Stimulated activated CD4-positive, alpha-beta T cell treated with anti-CD3 and anti-CD28 coated beads, Interleukin-4, amount 100 ng/mL, for 4 hours (primary cell): Measurements from ENCODE around the gene RGL1.

Experiments
- DNase-seq, 2 experiments: peaks; one replicate each; pipeline ENCODE4 v3.0.0-alpha.2; 2020

Gene RGL1

GRCh38 chr1:183787704-183788103 is 17.2 kb upstream of the RGL1 start:
- DNase-seq, result no peak

- DNase-seq, result no peak
These were observed 13.6 kb upstream of the RGL1 start for GRCh38 chr1:183791319-183791718.

GRCh38 chr1:183792300-183792699 is 12.6 kb upstream of the RGL1 start:
- no peak for DNase-seq

- DNase-seq, result no peak
These were observed 10.8 kb upstream of the RGL1 start for GRCh38 chr1:183794088-183794487.

- no peak for DNase-seq
These were observed 4.5 kb upstream of the RGL1 start for GRCh38 chr1:183800449-183800848.

GRCh38 chr1:183801649-183802048 is 3.3 kb upstream of the RGL1 start:
- no peak for DNase-seq

GRCh38 chr1:183804387-183804786 is 533 bp upstream of the RGL1 start:
- DNase-seq, result no peak

GRCh38 chr1:183806125-183806524 is 1.2 kb downstream of the RGL1 start:
- no peak for DNase-seq

- DNase-seq, result no peak
These were observed 1.8 kb downstream of the RGL1 start for GRCh38 chr1:183806675-183807074.

- DNase-seq, result no peak
These were observed 2.7 kb downstream of the RGL1 start for GRCh38 chr1:183807549-183808168.

- no peak for DNase-seq
These were observed 3.5 kb downstream of the RGL1 start for GRCh38 chr1:183808296-183809027.

GRCh38 chr1:183810121-183810520 is 5.2 kb downstream of the RGL1 start:
- DNase-seq, result no peak

- no peak for DNase-seq
These were observed 6.0 kb downstream of the RGL1 start for GRCh38 chr1:183810756-183811544.

GRCh38 chr1:183812128-183812527 is 7.2 kb downstream of the RGL1 start:
- no peak for DNase-seq

- no peak for DNase-seq
These were observed 8.0 kb downstream of the RGL1 start for GRCh38 chr1:183812686-183813569.

- DNase-seq, result no peak
These were observed 9.3 kb downstream of the RGL1 start for GRCh38 chr1:183814121-183814681.

GRCh38 chr1:183816110-183816509 is 11.2 kb downstream of the RGL1 start:
- DNase-seq, result no peak

GRCh38 chr1:183817576-183818288 is 12.8 kb downstream of the RGL1 start:
- DNase-seq, result no peak

GRCh38 chr1:183819059-183819458 is 14.1 kb downstream of the RGL1 start:
- no peak for DNase-seq

GRCh38 chr1:183821309-183821888 is 16.5 kb downstream of the RGL1 start:
- DNase-seq, result no peak

- DNase-seq, result no peak
These were observed 17.1 kb downstream of the RGL1 start for GRCh38 chr1:183821889-183822611.
